Measurements from ENCODE around the gene OR10J5.

GRCh38 chr1:159554696-159555095, 18.9 kb upstream of the OR10J5 start:
- no peak for TF ChIP-seq POLR2A (IDR thresholded peaks at IDR 0.05)
- TF ChIP-seq POLR2AphosphoS5 (IDR thresholded peaks at IDR 0.05) = no peak

All from breast epithelium (tissue), 3 donors.